GM12801 (cell line): ENCODE measurements around the gene ZNF423.

ENCODE experiments used
- CTCF ChIP-seq: IDR thresholded peaks from one replicate; pipeline ENCODE4 v1.5.1; 2011; ENCODE audit warnings: control low read depth; ENCODE audit not compliant: insufficient read length; ENCODE audit errors: extremely low read depth

ZNF423 gene

GRCh38 chr16:49590166-49590871 is 265.6 kb downstream of the ZNF423 start:
- TF ChIP-seq CTCF = no peak

GRCh38 chr16:49589544-49590031 is 266.3 kb downstream of the ZNF423 start:
- no peak for TF ChIP-seq CTCF

DNA sequence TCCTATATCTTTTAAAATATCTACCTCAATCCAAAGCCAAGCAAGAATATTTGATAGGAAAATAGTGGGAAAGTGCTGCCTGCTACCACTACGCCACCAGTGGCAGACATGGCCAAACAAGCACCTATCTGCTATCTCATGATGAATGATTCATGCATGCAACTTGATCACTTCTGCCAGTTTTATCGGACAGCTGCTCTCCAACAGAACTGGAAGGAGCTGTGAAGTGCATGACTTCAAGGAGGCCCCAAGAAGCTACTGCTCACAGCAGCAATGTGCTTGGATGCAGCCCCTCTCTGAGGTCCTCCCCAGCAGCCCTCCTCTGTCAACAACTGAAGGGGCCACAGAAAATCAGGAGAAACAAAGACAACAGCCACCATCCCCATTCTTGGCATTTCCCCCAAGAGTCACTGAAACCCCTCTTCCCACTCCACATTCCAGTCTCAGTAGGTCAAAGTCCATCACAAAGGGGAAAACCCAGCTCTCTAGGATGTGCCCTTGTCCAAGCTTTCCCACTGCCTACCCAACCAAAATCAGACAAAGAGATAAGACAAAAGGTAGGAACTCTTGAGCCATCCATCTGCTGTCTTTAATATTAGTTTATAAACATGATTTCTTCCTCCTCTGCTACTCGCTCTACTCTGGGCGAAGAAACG is 267.1 kb downstream of the ZNF423 start:
- TF ChIP-seq CTCF = no peak

DNA sequence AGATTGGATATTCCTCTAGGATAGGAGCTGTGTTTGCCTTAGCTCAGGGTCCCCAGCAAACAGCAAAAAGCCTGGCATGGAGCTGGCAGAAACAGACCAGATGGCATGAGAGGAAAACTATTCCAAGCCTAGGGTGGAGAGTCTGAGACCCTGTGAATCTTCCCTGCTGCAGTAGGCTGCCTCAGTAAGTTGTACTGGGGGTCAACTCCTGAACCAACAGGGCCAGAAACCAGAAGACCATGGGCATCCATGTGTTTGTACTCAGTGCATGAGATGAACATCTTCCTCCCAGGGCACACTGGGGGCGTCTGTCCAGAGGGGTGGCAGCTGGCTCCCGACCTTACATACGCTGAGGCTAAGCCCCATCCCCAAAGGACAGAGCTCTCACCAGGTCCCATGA is 267.9 kb downstream of the ZNF423 start:
- no peak for TF ChIP-seq CTCF

DNA sequence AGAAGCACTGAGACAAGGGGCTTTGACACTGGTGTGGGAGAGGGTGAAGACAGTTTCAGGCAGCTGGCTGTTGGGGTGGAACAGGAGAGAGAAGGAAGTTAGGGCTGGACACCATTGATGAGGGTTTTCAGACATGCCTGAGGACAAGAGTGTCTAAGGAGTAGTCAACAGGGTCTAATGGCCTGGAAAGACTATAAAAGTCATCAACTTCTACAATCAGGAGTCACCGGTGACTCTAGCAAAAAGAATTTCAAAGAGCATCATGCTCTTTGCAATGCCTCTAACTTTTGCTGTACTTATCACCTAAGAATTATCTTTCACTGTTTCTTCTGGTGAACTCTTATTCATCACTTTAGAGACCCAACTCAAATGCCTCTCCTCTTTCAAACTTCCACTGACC is 268.4 kb downstream of the ZNF423 start:
- TF ChIP-seq CTCF = no peak

DNA sequence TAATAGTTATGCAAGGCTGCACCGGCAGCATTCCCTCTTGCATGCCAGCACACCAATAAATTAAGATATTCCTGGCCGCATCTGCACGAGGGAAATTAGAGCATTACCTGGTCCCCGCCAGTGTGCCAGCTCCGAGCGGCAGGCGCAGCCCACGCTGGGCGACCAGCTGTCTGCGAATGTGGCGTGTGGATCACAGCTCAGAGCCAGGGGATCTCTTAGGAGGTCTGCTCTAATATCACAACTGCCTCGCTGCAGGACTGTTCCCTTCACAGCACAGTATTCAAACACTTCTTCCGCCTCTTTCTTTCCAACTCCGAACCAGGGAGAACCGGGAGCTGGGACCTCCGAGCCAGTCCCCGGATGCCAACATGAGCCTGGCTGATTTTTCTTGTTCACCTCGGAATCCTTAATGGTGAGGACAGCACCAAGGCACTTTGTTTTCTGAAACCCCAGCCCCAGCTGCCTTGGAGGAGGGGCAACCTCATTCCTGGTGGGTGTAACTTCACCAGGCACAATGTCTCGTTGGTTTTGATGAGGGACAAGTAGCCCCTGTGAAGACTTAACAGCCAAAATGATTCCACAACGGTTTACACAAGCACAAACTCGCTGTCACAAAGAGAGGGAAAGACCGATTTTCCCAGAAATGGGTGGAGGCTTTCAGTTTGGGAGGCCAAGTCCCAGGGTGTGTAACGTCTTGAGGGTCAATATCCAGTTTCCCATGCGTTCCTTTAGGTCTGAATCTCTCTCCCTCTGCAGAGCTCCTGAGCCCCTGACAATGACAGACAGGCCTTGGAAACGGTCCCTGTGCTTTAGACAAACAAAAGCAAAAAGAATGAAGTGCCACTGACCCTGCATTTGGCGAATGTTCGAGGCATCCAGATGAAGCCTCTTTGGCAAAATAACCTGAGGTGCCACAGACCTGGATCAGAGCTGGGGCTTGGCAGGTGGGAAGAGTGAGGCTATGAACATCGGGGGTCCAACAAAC is 269.2 kb downstream of the ZNF423 start:
- TF ChIP-seq CTCF = no peak
